HL-60 (cell line): ENCODE results near the gene FUNDC1.

Experiments
- GABPA ChIP-seq: IDR thresholded peaks from 2 replicates; pipeline ENCODE4 v1.6.1; 2012; ENCODE audit warnings: low read depth
- POLR2AphosphoS5 ChIP-seq: IDR thresholded peaks from 2 replicates; pipeline ENCODE4 v1.6.1; 2012; ENCODE audit warnings: low read depth
- SPI1 ChIP-seq: IDR thresholded peaks from 2 replicates; pipeline ENCODE4 v1.6.1; 2012; ENCODE audit warnings: low read depth, mild to moderate bottlenecking, borderline replicate concordance
- TF ChIP-seq, protein P1 (sequence below): IDR thresholded peaks from one replicate; pipeline ENCODE4 v1.5.1; 2011; ENCODE audit warnings: low read length, control low read depth, inconsistent platforms; ENCODE audit not compliant: insufficient read depth
- TF ChIP-seq, protein P2 (sequence below): IDR thresholded peaks from 2 replicates; pipeline ENCODE4 v1.6.1; 2012; ENCODE audit warnings: low read depth; ENCODE audit not compliant: insufficient replicate concordance

DNA sequence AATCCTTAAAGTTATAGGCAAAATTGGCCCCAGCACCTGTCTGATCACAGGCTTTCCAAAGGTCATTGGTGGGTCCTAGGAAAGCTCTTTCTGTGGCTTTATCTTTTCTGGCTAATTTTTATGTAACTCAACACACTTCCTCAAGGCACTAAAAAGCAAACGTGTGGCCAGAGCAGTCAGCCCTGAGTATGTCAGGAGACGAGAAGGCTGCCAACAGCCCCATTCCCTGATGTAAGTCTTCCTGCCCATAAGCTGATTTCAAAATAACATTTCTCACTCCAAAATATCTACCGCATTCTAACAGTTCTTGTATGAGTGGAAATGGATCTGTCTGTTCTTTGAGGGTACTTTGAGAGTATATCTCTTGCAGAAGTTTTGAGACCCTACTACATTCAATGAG is 25.5 kb upstream of the FUNDC1 start:
- TF ChIP-seq, protein P1, sequence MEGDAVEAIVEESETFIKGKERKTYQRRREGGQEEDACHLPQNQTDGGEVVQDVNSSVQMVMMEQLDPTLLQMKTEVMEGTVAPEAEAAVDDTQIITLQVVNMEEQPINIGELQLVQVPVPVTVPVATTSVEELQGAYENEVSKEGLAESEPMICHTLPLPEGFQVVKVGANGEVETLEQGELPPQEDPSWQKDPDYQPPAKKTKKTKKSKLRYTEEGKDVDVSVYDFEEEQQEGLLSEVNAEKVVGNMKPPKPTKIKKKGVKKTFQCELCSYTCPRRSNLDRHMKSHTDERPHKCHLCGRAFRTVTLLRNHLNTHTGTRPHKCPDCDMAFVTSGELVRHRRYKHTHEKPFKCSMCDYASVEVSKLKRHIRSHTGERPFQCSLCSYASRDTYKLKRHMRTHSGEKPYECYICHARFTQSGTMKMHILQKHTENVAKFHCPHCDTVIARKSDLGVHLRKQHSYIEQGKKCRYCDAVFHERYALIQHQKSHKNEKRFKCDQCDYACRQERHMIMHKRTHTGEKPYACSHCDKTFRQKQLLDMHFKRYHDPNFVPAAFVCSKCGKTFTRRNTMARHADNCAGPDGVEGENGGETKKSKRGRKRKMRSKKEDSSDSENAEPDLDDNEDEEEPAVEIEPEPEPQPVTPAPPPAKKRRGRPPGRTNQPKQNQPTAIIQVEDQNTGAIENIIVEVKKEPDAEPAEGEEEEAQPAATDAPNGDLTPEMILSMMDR = no peak
- TF ChIP-seq GABPA = no peak
- TF ChIP-seq SPI1 = no peak
- TF ChIP-seq, protein P2, sequence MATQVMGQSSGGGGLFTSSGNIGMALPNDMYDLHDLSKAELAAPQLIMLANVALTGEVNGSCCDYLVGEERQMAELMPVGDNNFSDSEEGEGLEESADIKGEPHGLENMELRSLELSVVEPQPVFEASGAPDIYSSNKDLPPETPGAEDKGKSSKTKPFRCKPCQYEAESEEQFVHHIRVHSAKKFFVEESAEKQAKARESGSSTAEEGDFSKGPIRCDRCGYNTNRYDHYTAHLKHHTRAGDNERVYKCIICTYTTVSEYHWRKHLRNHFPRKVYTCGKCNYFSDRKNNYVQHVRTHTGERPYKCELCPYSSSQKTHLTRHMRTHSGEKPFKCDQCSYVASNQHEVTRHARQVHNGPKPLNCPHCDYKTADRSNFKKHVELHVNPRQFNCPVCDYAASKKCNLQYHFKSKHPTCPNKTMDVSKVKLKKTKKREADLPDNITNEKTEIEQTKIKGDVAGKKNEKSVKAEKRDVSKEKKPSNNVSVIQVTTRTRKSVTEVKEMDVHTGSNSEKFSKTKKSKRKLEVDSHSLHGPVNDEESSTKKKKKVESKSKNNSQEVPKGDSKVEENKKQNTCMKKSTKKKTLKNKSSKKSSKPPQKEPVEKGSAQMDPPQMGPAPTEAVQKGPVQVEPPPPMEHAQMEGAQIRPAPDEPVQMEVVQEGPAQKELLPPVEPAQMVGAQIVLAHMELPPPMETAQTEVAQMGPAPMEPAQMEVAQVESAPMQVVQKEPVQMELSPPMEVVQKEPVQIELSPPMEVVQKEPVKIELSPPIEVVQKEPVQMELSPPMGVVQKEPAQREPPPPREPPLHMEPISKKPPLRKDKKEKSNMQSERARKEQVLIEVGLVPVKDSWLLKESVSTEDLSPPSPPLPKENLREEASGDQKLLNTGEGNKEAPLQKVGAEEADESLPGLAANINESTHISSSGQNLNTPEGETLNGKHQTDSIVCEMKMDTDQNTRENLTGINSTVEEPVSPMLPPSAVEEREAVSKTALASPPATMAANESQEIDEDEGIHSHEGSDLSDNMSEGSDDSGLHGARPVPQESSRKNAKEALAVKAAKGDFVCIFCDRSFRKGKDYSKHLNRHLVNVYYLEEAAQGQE = no peak
- TF ChIP-seq POLR2AphosphoS5 = no peak
